Right atrium auricular region (tissue), 2 donors: Measurements from ENCODE around the gene DRAM1. TPM values are rescaled to one million over a fixed set of nuclear protein-coding genes. Genes with fewer than 3 reads are reported as not detected.

Experiments
- DNase-seq: peaks from one replicate; pipeline ENCODE4 v3.0.0-alpha.2; 2019; ENCODE audit warnings: low spot score
- H3K27ac ChIP-seq, 2 donors: fragments of 200-600 bp; sonication (generic); 1 replicate in 1 of 2; 2 replicates in 1 of 2; pipeline ENCODE4 v1.5.1; 2016 to 2019
- H3K27me3 ChIP-seq, 2 donors: fragments of 200-600 bp; sonication (generic); one replicate each; pipeline versions ENCODE4 v1.5.1 to v1.6.0; 2017 to 2019
- H3K36me3 ChIP-seq: fragments of 200-600 bp; sonication (generic); one replicate; pipeline ENCODE4 v1.5.1; 2016
- H3K4me1 ChIP-seq, 2 donors: fragments of 200-600 bp; sonication (generic); one replicate each; pipeline versions ENCODE4 v1.5.1 to v1.6.0; 2017 to 2019
- H3K4me3 ChIP-seq, 2 donors: fragments of 200-600 bp; sonication (generic); 1 replicate in 1 of 2; 2 replicates in 1 of 2; pipeline ENCODE4 v1.5.1; 2017 to 2019; ENCODE audit warnings: mild to moderate bottlenecking in 1 of 2, moderate library complexity in 1 of 2
- H3K9me3 ChIP-seq, 2 donors: fragments of 200-600 bp; sonication (generic); one replicate each; pipeline ENCODE4 v1.5.1; 2019
- CTCF ChIP-seq, 2 donors: fragments of 200-600 bp; sonication (generic); IDR thresholded peaks; one replicate each; pipeline ENCODE4 v1.5.1; 2019; ENCODE audit warnings: antibody characterized with exemption in 2 of 2
- total RNA-seq, 2 donors: library from RNA; depleted of rRNA; stranded (reverse); fragments of >200 nt; gene quantifications; one replicate each; pipeline ENCODE4 v1.1.0, GENCODE V29; 2016

The DRAM1 gene
- total RNA-seq, 2 donors from 2014 or later = 3.9 to 12.7 TPM

GRCh38 chr12:101928556-101928955 lies 51.2 kb downstream of the DRAM1 start:
- Histone ChIP-seq H3K27ac (peak overlapping the region in 1 of 2 donors; percentile 38), H3K4me1 (no peaks in the 10 kb centered on the region), H3K9me3 (no peaks in the 10 kb centered on the region), H3K27me3 (no peaks in the 10 kb centered on the region), H3K4me3 (no peak overlapping the region), H3K36me3 (no peaks in the 10 kb centered on the region)
- no peak for TF ChIP-seq CTCF (IDR thresholded peaks at IDR 0.05)
- DNase-seq = no peak

- TF ChIP-seq CTCF (IDR thresholded peaks at IDR 0.05) = no peak
- no peak for DNase-seq
- no peak overlapping the region for H3K27ac ChIP-seq
These were observed 52.1 kb downstream of the DRAM1 start for GRCh38 chr12:101929365-101930041.

GRCh38 chr12:101931498-101932326 lies 54.3 kb downstream of the DRAM1 start:
- no peak for TF ChIP-seq CTCF (IDR thresholded peaks at IDR 0.05)
- no peak for DNase-seq
- Histone ChIP-seq H3K4me1 (peaks cover 0 to 3% of the 10 kb centered on the region in 2 donors), H3K9me3 (no peaks in the 10 kb centered on the region), H3K27me3 (no peaks in the 10 kb centered on the region), H3K27ac (no peak overlapping the region), H3K4me3 (no peak overlapping the region), H3K36me3 (no peaks in the 10 kb centered on the region)

More at GRCh38 chr12:101929365-101930041, 52.1 kb downstream of the DRAM1 start:
- Histone ChIP-seq H3K27me3 (no peaks in the 10 kb centered on the region), H3K4me3 (no peak overlapping the region), H3K36me3 (no peaks in the 10 kb centered on the region), H3K9me3 (no peaks in the 10 kb centered on the region), H3K4me1 (no peaks in the 10 kb centered on the region)

GRCh38 chr12:101933866-101934514 lies 56.6 kb downstream of the DRAM1 start:
- DNase-seq = peak; percentile 82
- no peaks in the 10 kb centered on the region for H3K27me3 ChIP-seq
- no peak overlapping the region for H3K4me3 ChIP-seq
- H3K36me3 ChIP-seq = no peaks in the 10 kb centered on the region
- TF ChIP-seq CTCF (IDR thresholded peaks at IDR 0.05) = no peak
- peaks cover 0 to 8% of the 10 kb centered on the region in 2 donors for H3K4me1 ChIP-seq
- peak overlapping the region; percentile 46 to 64 for H3K27ac ChIP-seq
- no peaks in the 10 kb centered on the region for H3K9me3 ChIP-seq

GRCh38 chr12:101935890-101936746 lies 58.7 kb downstream of the DRAM1 start:
- H3K4me1 ChIP-seq = peaks cover 0 to 8% of the 10 kb centered on the region in 2 donors
- peak overlapping the region; percentile 49 to 76 for H3K27ac ChIP-seq
- no peaks in the 10 kb centered on the region for H3K27me3 ChIP-seq
- H3K9me3 ChIP-seq = no peaks in the 10 kb centered on the region
- no peak for TF ChIP-seq CTCF (IDR thresholded peaks at IDR 0.05)
- no peak overlapping the region for H3K4me3 ChIP-seq
- no peaks in the 10 kb centered on the region for H3K36me3 ChIP-seq
- peak; percentile 90 for DNase-seq
